ENCODE measurements around the gene MAPK10. TPM values are rescaled to one million over a fixed set of nuclear protein-coding genes. Genes with fewer than 3 reads are reported as not detected.
"Not testable (repeated sequence)": the region's sequence is repeated elsewhere in the genome, so short reads cannot be mapped to it uniquely, and the experiment has no call there.

MAPK10 gene
- total RNA-seq, 1 donor from 2014 or later = 42.3 TPM

- ATAC-seq = no peak
- no peak for DNase-seq (ENCODE audit: low spot score)
- intact Hi-C loops (cut with DNase I) = no loop called here
These were observed 124.3 kb downstream of the MAPK10 start for GRCh38 chr4:86235549-86235948.

- no peak for DNase-seq (ENCODE audit: low spot score)
- intact Hi-C loops (cut with DNase I) = no loop called here
- no peak for ATAC-seq
These were observed 126.2 kb downstream of the MAPK10 start for GRCh38 chr4:86233681-86234080.

- no peak for DNase-seq (ENCODE audit: low spot score)
- intact Hi-C loops (cut with DNase I) = no loop called here
- ATAC-seq = no peak
These were observed 126.8 kb downstream of the MAPK10 start for GRCh38 chr4:86233090-86233489.

- DNase-seq (ENCODE audit: low spot score) = no peak
- no peak for ATAC-seq
- intact Hi-C loops (cut with DNase I) = no loop called here
These were observed 136.4 kb downstream of the MAPK10 start for GRCh38 chr4:86223472-86223871.

GRCh38 chr4:86221002-86221401 lies 138.9 kb downstream of the MAPK10 start:
- intact Hi-C loops (cut with DNase I) = no loop called here
- ATAC-seq (no peak), DNase-seq (ENCODE audit: low spot score) (no peak)

GRCh38 chr4:86220121-86220520 lies 139.7 kb downstream of the MAPK10 start:
- ATAC-seq (no peak), DNase-seq (ENCODE audit: low spot score) (no peak)
- intact Hi-C loops (cut with DNase I) = no loop called here

GRCh38 chr4:86218746-86219473 lies 140.9 kb downstream of the MAPK10 start:
- DNase-seq (ENCODE audit: low spot score) = no peak
- intact Hi-C loops (cut with DNase I) = no loop called here
- no peak for ATAC-seq

- intact Hi-C loops (cut with DNase I) = no loop called here
- ATAC-seq (no peak), DNase-seq (ENCODE audit: low spot score) (no peak)
These were observed 156.7 kb downstream of the MAPK10 start for GRCh38 chr4:86203176-86203575.

- DNase-seq (ENCODE audit: low spot score) = no peak
- ATAC-seq = no peak
- intact Hi-C loops (cut with DNase I) = no loop called here
These were observed 174.2 kb downstream of the MAPK10 start for GRCh38 chr4:86185659-86186058.

- intact Hi-C loops (cut with DNase I) = no loop called here
- ATAC-seq = no peak
- DNase-seq (ENCODE audit: low spot score) = no peak
These were observed 175.0 kb downstream of the MAPK10 start for GRCh38 chr4:86184901-86185285.

GRCh38 chr4:86184216-86184900 lies 175.5 kb downstream of the MAPK10 start:
- ATAC-seq = no peak
- intact Hi-C loops (cut with DNase I) = no loop called here

GRCh38 chr4:86181585-86181984 lies 178.3 kb downstream of the MAPK10 start:
- DNase-seq (ENCODE audit: low spot score) = no peak
- intact Hi-C loops (cut with DNase I) = no loop called here
- ATAC-seq = no peak

More at GRCh38 chr4:86184216-86184900, 175.5 kb downstream of the MAPK10 start:
- no peak for DNase-seq (ENCODE audit: low spot score)

- no peak for ATAC-seq
- DNase-seq (ENCODE audit: low spot score) = no peak
- intact Hi-C loops (cut with DNase I) = no loop called here
These were observed 181.6 kb downstream of the MAPK10 start for GRCh38 chr4:86178211-86178610.

- intact Hi-C loops (cut with DNase I) = no loop called here
- no peak for ATAC-seq
- no peak for DNase-seq (ENCODE audit: low spot score)
These were observed 185.3 kb downstream of the MAPK10 start for GRCh38 chr4:86174506-86174905.

- DNase-seq (ENCODE audit: low spot score); ATAC-seq; intact Hi-C loops (cut with DNase I): not testable (repeated sequence)
These were observed 191.5 kb downstream of the MAPK10 start for GRCh38 chr4:86168335-86168734.

- ATAC-seq (no peak), DNase-seq (ENCODE audit: low spot score) (no peak)
- intact Hi-C loops (cut with DNase I) = no loop called here
These were observed 199.4 kb downstream of the MAPK10 start for GRCh38 chr4:86160426-86160825.

GRCh38 chr4:86159216-86159615 lies 200.6 kb downstream of the MAPK10 start:
- ATAC-seq = no peak
- intact Hi-C loops (cut with DNase I) = no loop called here
- DNase-seq (ENCODE audit: low spot score) = no peak

GRCh38 chr4:86156531-86156930 lies 203.3 kb downstream of the MAPK10 start:
- intact Hi-C loops (cut with DNase I) = no loop called here
- no peak for DNase-seq (ENCODE audit: low spot score)
- ATAC-seq = no peak

GRCh38 chr4:86155766-86156165 lies 204.1 kb downstream of the MAPK10 start:
- DNase-seq (ENCODE audit: low spot score) (no peak), ATAC-seq (no peak)
- intact Hi-C loops (cut with DNase I) = no loop called here

- intact Hi-C loops (cut with DNase I) = no loop called here
- DNase-seq (ENCODE audit: low spot score) = no peak
- no peak for ATAC-seq
These were observed 207.4 kb downstream of the MAPK10 start for GRCh38 chr4:86152454-86152853.

- no peak for DNase-seq (ENCODE audit: low spot score)
- no peak for ATAC-seq
- intact Hi-C loops (cut with DNase I) = no loop called here
These were observed 208.7 kb downstream of the MAPK10 start for GRCh38 chr4:86151196-86151595.
